Gastrocnemius medialis (tissue), 4 donors: ENCODE data around the gene PEX13.

Source experiments
- CTCF ChIP-seq, 5 experiments: fragments of 450-650 bp in 3 of 5; fragments of 200-600 bp in 2 of 5; sonication (generic) in 2 of 5; IDR thresholded peaks in 4 of 5; conservative IDR thresholded peaks in 1 of 5; 1 replicate in 4 of 5; 2 replicates in 1 of 5; pipeline ENCODE4 v1.5.1; 2016 to 2019; ENCODE audit warnings: antibody characterized with exemption in 5 of 5, mild to moderate bottlenecking in 3 of 5, moderate library complexity in 3 of 5
- POLR2A ChIP-seq, 2 donors: fragments of 450-650 bp; IDR thresholded peaks; one replicate each; pipeline ENCODE4 v1.6.1; 2017; ENCODE audit warnings: antibody characterized with exemption in 2 of 2, mild to moderate bottlenecking in 2 of 2, moderate library complexity in 2 of 2

- TF ChIP-seq CTCF (IDR thresholded peaks at IDR 0.05 in 4 of 5, conservative IDR thresholded peaks at IDR 0.05 in 1 of 5) (no peak), POLR2A (IDR thresholded peaks at IDR 0.05) (no peak)
Measured at GRCh38 chr2:61021228-61021660, 3.7 kb downstream of the PEX13 start.
